Gastrocnemius medialis (tissue), 4 donors: ENCODE measurements around the gene PTPRN2. TPM values are rescaled to one million over a fixed set of nuclear protein-coding genes. Genes with fewer than 3 reads are reported as not detected.
"Not testable (repeated sequence)": the region's sequence is repeated elsewhere in the genome, so short reads cannot be mapped to it uniquely, and the experiment has no call there.

Experiments used
- ATAC-seq, 2 donors: fragments of 150-250 bp; one replicate each; pipeline ENCODE4 v1.9.1; 2016
- DNase-seq, 2 donors: peaks; one replicate each; pipeline ENCODE4 v3.0.0-alpha.2; 2019
- H3K27ac ChIP-seq, 4 donors: fragments of 200-600 bp; sonication (generic); 1 replicate in 1 of 4; 2 replicates in 3 of 4; pipeline ENCODE4 v1.5.1; 2016 to 2018; ENCODE audit warnings: mild to moderate bottlenecking in 2 of 4, moderate library complexity in 1 of 4
- H3K27me3 ChIP-seq, 3 donors: fragments of 200-600 bp; sonication (generic) in 2 of 3; 1 replicate in 1 of 3; 2 replicates in 2 of 3; pipeline versions ENCODE4 v1.5.1 to v1.6.0; 2016 to 2019; ENCODE audit warnings: mild to moderate bottlenecking in 1 of 3, moderate library complexity in 1 of 3
- H3K36me3 ChIP-seq, 2 donors: fragments of 200-600 bp; sonication (generic) in 1 of 2; one replicate each; pipeline ENCODE4 v1.5.1; 2017 to 2018
- H3K4me1 ChIP-seq, 2 donors: fragments of 200-600 bp; sonication (generic) in 1 of 2; one replicate each; pipeline ENCODE4 v1.5.1; 2016 to 2017; ENCODE audit warnings: mild to moderate bottlenecking in 2 of 2
- H3K4me3 ChIP-seq, 4 donors: fragments of 200-600 bp; sonication (generic) in 3 of 4; 1 replicate in 1 of 4; 2 replicates in 3 of 4; pipeline ENCODE4 v1.5.1; 2016 to 2019; ENCODE audit warnings: mild to moderate bottlenecking in 2 of 4
- H3K9me3 ChIP-seq, 3 donors: fragments of 200-600 bp; sonication (generic) in 2 of 3; 1 replicate in 1 of 3; 2 replicates in 2 of 3; pipeline ENCODE4 v1.5.1; 2016 to 2019
- CTCF ChIP-seq, 5 experiments: fragments of 450-650 bp in 3 of 5; fragments of 200-600 bp in 2 of 5; sonication (generic) in 2 of 5; IDR thresholded peaks in 4 of 5; conservative IDR thresholded peaks in 1 of 5; 1 replicate in 4 of 5; 2 replicates in 1 of 5; pipeline ENCODE4 v1.5.1; 2016 to 2019; ENCODE audit warnings: antibody characterized with exemption in 5 of 5, mild to moderate bottlenecking in 3 of 5, moderate library complexity in 3 of 5
- POLR2A ChIP-seq, 2 donors: fragments of 450-650 bp; IDR thresholded peaks; one replicate each; pipeline ENCODE4 v1.6.1; 2017; ENCODE audit warnings: antibody characterized with exemption in 2 of 2, mild to moderate bottlenecking in 2 of 2, moderate library complexity in 2 of 2
- in situ Hi-C, 4 donors: fragments of 200-750 bp; cut with MboI; loops; one replicate each; pipeline versions ENCODE4 v1.15.0 to v1.8.0; 2017; ENCODE audit warnings: low sequenced_read_pairs in 4 of 4
- intact Hi-C: fragments of 100-400 bp; cut with DNase I; formaldehyde crosslinking; loops from one replicate; pipeline ENCODE4 v1.15.1; 2023; ENCODE audit warnings: low total_unique reads
- total RNA-seq, 4 donors: library from RNA; depleted of rRNA; stranded (reverse); fragments of >200 nt; gene quantifications; one replicate each; pipeline versions ENCODE4 v1.1.0 to v1.2.3, GENCODE V29; 2016

PTPRN2 gene
- total RNA-seq, 4 donors from 2014 or later = 0.66 to 0.85 (median 0.81) TPM

GRCh38 chr7:158378978-158379377 lies 208.6 kb downstream of the PTPRN2 start:
- DNase-seq = no peak
- Histone ChIP-seq H3K36me3 (no peaks in the 10 kb centered on the region), H3K27me3 (no peaks in the 10 kb centered on the region), H3K4me1 (no peaks in the 10 kb centered on the region), H3K27ac (no peak overlapping the region), H3K4me3 (no peak overlapping the region), H3K9me3 (no peaks in the 10 kb centered on the region)
- in situ Hi-C loops (no loop called here), intact Hi-C loops (no loop called here)
- no peak for TF ChIP-seq POLR2A (IDR thresholded peaks at IDR 0.05)
- no peak for TF ChIP-seq CTCF (IDR thresholded peaks at IDR 0.05 in 4 of 5, conservative IDR thresholded peaks at IDR 0.05 in 1 of 5)
- ATAC-seq = no peak

- H3K27me3 ChIP-seq = no peaks in the 10 kb centered on the region
- TF ChIP-seq CTCF (IDR thresholded peaks at IDR 0.05 in 4 of 5, conservative IDR thresholded peaks at IDR 0.05 in 1 of 5) (no peak), POLR2A (IDR thresholded peaks at IDR 0.05) (no peak)
- no peak for DNase-seq
These were observed 209.6 kb downstream of the PTPRN2 start for GRCh38 chr7:158377800-158378623.

GRCh38 chr7:158376839-158377186 lies 210.8 kb downstream of the PTPRN2 start:
- in situ Hi-C loops = not testable (repeated sequence)

More at GRCh38 chr7:158377800-158378623, 209.6 kb downstream of the PTPRN2 start:
- no peak overlapping the region for H3K27ac ChIP-seq
- H3K36me3 ChIP-seq = no peaks in the 10 kb centered on the region
- in situ Hi-C loops = no loop called here
- H3K4me1 ChIP-seq = no peaks in the 10 kb centered on the region
- no peak overlapping the region for H3K4me3 ChIP-seq
- ATAC-seq = no peak
- no peaks in the 10 kb centered on the region for H3K9me3 ChIP-seq
- intact Hi-C loops = no loop called here

GRCh38 chr7:158376146-158376838 lies 211.3 kb downstream of the PTPRN2 start:
- DNase-seq, in situ Hi-C loops, H3K27me3 ChIP-seq: not testable (repeated sequence)

More at GRCh38 chr7:158376839-158377186, 210.8 kb downstream of the PTPRN2 start:
- H3K27ac ChIP-seq, H3K36me3 ChIP-seq, intact Hi-C loops, H3K4me1 ChIP-seq, DNase-seq, H3K4me3 ChIP-seq, H3K9me3 ChIP-seq, H3K27me3 ChIP-seq, ATAC-seq: not testable (repeated sequence)

GRCh38 chr7:158375034-158375433 lies 212.6 kb downstream of the PTPRN2 start:
- Histone ChIP-seq H3K27me3 (no peaks in the 10 kb centered on the region), H3K9me3 (no peaks in the 10 kb centered on the region), H3K27ac (no peak overlapping the region), H3K36me3 (no peaks in the 10 kb centered on the region), H3K4me3 (no peak overlapping the region), H3K4me1 (no peaks in the 10 kb centered on the region)
- no peak for DNase-seq
- ATAC-seq = no peak
- intact Hi-C loops = no loop called here
- TF ChIP-seq CTCF (IDR thresholded peaks at IDR 0.05 in 4 of 5, conservative IDR thresholded peaks at IDR 0.05 in 1 of 5) (no peak), POLR2A (IDR thresholded peaks at IDR 0.05) (no peak)
- in situ Hi-C loops = no loop called here

More at GRCh38 chr7:158376146-158376838, 211.3 kb downstream of the PTPRN2 start:
- ATAC-seq, H3K27ac ChIP-seq, H3K4me1 ChIP-seq, intact Hi-C loops, H3K9me3 ChIP-seq, H3K36me3 ChIP-seq, H3K4me3 ChIP-seq: not testable (repeated sequence)
